NCI-H2029 (cell line): ENCODE results near the gene PCP4.
"Not testable (repeated sequence)": the region's sequence is repeated elsewhere in the genome, so short reads cannot be mapped to it uniquely, and the experiment has no call there.

Experiments
- DNase-seq: peaks from one replicate; lab custom pipeline; 2025; lab: John Stamatoyannopoulos, UW

Gene PCP4

GRCh38 chr21:39866093-39866492, 1.1 kb upstream of the PCP4 start:
- no peak for DNase-seq

- DNase-seq, result peak; percentile 13
Measured at GRCh38 chr21:39869141-39869818, 2.0 kb downstream of the PCP4 start.

GRCh38 chr21:39873687-39874086, 6.4 kb downstream of the PCP4 start:
- DNase-seq, result no peak

DNA sequence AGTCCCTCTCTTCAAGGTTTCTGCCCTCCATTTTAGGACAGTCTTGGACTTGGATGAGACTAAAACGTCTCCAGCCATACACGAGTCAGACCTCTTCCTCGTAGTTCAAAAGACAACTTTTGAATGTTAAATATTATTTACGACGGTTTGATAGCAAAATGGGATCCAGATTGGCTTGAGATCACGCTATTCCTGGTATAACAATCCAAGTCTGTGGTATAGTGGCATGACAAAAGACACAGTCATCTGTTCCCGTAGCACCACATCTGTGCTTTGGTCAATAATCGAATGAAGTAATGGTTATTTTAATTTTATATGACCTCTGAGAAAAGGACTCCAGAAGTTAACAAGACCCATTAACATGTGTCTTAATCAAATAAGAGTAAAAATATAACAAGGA, 7.0 kb downstream of the PCP4 start:
- no peak for DNase-seq

- DNase-seq, result no peak
Measured at GRCh38 chr21:39874759-39875158, 7.5 kb downstream of the PCP4 start.

DNA sequence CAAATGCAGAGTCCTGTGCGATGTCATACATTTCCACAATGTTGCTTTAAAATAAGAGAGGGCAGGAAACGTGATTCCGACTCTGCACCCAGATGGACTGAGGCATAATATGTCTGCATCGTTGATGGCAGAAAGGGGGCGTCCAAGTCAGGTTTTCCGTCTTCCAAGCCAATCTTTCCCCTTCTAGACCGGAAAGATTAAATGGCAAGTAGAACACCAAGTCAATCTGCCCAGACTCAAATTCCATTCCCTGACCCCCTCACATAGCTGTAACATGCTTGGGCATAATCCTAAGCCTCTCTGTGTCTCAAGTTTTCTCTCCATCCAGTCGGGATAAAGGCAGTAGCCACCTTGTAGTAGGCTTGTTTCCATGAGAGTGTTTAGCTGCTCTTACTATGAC, 14.4 kb downstream of the PCP4 start:
- no peak for DNase-seq

DNA sequence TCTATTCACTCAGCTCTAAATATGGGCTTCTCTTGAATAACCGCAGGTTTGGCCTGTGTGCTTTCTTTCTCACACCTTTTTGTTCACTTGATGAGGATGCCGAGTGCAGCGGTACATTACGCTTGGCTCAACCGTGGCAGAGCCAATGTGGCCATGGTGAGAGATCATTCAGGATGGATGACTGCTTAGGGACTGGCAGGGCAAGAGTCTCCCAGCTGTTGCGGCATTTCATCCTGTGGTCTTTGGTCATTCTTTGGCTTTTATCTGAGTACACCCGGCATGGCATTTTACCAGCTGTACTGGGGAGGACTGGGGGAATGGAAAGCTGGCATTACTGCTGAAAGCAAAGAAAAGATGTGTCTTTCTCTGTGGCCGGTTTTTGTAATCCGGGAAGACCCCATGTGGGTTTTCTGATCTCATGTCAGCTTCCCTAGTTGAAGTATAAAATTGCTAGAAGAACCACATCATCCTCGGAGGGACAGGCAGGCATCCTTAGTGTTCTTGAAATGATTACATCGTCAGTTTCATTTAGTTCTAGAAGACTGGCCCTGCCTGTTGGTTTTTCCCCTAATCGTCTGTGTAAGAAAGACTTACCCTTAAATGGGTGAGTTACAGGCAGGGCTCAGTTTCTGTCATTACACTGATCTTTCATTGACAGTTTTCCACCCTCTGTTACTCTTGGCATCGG, 15.1 kb downstream of the PCP4 start:
- DNase-seq, result no peak

DNA sequence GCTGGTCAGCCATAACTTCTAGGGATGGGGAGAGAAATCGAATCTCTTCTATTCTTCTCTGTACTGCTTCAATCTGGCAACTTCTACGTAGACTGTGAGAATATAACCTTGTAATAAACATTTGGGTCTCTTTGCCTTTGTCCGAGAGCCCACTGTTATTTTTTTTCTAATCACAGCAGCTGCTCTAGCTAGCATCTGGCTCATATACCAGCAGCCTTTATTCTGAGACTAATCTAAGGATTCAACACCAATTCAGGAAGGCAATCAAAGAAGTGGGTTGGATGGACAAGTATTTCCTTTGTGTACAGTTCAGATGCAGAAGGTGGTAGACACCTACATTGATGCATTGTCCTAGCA, 15.6 kb downstream of the PCP4 start:
- no peak for DNase-seq

- peak; percentile 66 for DNase-seq
Measured at GRCh38 chr21:39885119-39885848, 18.0 kb downstream of the PCP4 start.

DNA sequence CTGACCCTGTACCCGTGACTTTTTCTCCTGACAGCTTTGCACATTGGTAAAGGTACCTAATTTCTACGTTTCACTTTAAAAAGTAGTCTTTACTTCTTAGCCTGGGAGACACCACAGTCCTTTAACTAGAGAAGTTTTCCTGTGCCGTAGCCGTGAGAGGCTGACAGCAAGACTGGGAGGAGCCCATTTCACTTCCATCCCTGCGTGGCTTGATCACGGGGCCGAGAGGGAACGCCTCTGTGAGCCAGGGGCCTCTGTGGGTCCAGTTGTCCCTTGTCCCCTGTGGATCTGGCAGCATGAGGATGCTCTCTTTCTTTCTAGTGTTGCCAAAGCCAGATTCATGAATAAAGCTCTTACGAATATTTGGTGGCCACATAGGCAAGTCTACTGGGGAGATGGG, 21.6 kb downstream of the PCP4 start:
- DNase-seq, result no peak

GRCh38 chr21:39891111-39891510, 23.9 kb downstream of the PCP4 start:
- no peak for DNase-seq

GRCh38 chr21:39891863-39892262, 24.6 kb downstream of the PCP4 start:
- not testable (repeated sequence) for DNase-seq

DNA sequence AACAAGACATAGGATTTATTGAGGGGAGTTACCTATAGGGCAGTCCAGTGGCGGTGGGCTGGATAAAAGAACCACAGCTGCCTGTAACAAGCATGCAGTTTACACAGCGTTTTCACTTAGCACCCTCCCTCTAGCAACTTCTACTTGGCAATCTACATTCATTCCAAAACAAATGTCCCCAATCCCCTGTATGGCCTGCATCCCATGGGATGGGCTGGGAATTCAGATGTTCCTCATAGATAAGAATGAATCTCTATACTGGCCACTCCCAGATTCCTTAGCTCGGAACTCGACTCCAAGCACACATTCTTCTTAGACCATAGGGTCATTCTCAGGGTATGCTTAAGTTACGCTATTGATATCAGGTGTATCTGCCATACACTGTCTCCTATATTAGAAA, 33.3 kb downstream of the PCP4 start:
- no peak for DNase-seq

DNA sequence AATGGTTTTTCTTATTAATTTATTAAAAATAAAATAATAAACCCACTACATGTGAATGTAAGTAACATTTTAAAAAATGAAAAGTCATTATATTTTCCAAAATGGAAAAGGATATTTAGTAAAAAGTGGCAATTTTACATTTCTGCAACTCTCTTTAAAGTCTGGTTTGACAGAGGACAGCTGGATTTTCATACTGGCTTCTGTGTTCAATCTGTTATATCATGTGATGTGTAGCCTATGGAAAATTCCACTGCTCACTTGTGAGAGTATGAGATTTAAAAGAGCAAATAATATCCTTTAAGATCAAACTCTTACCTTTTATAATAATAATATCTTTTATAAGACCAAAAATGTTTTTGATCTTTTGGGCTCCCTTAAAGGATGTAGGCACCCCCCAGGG, 33.7 kb downstream of the PCP4 start:
- no peak for DNase-seq

- DNase-seq, result no peak
Measured at GRCh38 chr21:39902986-39903385, 35.7 kb downstream of the PCP4 start.

- no peak for DNase-seq
Measured at GRCh38 chr21:39904457-39904856, 37.2 kb downstream of the PCP4 start.

- DNase-seq, result no peak
Measured at GRCh38 chr21:39908265-39908923, 41.2 kb downstream of the PCP4 start.

GRCh38 chr21:39911286-39912199, 44.3 kb downstream of the PCP4 start:
- peak; percentile 50 for DNase-seq

- DNase-seq, result no peak
Measured at GRCh38 chr21:39913706-39914305, 46.6 kb downstream of the PCP4 start.

GRCh38 chr21:39915881-39916280, 48.6 kb downstream of the PCP4 start:
- DNase-seq, result no peak

DNA sequence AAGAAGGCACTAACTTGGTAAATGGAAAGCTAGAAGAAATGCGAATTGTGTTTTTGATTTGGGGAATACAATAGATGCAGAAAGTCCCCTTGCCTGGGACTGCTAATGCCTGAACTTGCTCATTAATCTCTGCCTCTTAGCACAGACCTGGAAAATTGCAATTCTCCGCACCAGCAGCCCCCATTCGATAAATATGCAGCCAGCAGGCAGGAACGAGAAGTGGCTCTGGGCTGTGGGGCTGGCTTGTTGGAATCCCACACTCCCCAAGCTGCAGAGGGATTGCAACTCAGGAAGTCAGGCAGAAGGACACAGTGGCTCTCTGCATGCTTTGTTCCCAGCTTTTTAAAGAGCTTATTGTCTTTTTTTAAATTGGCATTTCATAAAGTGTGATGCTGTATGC, 51.3 kb downstream of the PCP4 start:
- DNase-seq, result no peak
